HG03097 (cell line): Measurements from ENCODE around the gene RHOA.
"Not testable (repeated sequence)": the region's sequence is repeated elsewhere in the genome, so short reads cannot be mapped to it uniquely, and the experiment has no call there.

ENCODE experiments used
- ATAC-seq: cut with Tn5 transposase; IDR thresholded peaks from one replicate; pipeline ENCODE4 v1.9.1; 2021; ENCODE audit not compliant: unreplicated experiment, low FRiP score

RHOA gene

DNA sequence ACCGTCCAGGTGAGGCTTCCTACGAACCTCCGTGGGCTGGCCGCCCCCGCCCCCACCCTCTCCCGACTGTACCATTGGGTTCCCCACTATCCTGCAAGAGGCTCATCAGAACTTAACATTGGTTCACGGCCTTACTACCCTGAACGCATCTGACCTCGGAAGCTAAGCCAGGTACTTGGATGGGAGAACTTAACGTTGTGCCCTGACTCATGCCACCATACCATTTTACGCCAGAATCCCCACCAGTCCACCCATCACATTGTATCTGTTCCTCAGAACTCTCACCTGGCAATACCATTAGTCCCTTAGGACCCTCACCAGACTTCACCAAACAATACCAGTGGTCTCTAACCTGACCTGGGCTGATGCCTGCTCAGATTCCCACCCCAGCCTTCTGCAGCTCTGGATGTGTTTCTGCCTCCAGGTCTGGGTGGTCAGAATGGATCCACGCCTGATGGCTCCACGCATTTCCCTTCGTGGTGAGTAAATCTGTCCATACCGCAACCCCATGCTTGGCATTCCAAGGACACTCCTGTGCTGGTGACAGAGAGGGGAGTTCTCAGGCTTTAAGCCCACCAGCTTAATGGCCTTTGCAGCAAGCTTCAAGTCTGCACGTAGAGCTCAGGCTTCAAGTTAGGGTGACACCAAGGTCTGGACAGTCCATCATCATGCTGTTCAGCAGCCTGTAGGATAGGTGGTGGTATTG is 1.0 kb upstream of the RHOA start:
- ATAC-seq = no peak

DNA sequence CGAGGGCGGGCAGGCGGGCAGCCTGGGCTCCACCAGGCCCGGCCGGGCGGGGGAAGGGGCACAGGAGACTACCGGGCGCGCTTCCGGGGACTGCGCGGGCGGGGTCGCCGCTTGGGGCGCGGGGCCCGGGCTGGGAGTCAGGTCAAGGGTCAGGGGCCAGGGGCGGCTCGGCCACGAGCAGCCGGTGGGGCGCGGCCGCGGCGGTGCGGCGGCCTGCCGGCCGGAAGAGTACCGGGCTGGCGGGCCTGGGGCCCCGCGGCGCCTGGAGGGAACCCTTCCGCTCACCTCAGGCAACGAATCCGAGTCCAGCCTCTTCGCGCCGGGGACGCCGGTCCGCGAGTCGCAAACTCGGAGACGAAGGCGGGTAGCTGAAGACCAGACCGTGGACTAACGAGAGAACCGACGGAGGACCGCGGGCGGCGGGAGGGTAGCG is 225 bp downstream of the RHOA start:
- ATAC-seq = peak; percentile 28

DNA sequence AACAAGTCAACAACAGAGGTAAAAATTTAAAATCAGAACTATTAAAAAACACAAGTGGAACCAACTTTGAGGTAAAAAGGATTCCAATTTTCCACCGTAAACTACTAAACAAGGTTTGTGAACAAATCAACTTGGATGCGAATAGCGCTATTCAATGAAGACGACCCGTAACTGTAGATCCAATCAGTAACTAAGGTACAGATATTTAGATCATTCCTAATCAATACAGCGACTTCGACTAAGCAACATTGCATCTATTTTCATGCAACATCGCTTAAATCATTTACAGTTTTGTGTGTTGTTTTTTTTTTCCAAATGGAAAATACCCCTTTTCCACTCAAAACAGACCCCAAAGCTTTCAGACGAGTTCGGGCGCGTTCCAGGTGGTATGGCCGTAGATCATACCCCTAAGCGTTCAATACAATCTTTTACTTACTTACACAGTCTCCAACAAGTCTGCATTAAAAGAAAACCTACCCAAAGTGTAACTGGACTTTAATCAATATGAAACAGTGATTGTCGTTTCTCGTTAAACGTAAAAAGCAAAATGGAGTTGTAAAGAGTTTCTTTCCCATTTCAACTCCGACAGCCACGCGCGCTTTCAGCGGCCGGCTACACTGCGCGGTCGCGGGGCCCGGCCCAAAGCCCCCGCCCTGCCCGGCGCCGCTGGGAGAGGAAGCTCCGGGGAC is 786 bp downstream of the RHOA start:
- ATAC-seq = no peak

DNA sequence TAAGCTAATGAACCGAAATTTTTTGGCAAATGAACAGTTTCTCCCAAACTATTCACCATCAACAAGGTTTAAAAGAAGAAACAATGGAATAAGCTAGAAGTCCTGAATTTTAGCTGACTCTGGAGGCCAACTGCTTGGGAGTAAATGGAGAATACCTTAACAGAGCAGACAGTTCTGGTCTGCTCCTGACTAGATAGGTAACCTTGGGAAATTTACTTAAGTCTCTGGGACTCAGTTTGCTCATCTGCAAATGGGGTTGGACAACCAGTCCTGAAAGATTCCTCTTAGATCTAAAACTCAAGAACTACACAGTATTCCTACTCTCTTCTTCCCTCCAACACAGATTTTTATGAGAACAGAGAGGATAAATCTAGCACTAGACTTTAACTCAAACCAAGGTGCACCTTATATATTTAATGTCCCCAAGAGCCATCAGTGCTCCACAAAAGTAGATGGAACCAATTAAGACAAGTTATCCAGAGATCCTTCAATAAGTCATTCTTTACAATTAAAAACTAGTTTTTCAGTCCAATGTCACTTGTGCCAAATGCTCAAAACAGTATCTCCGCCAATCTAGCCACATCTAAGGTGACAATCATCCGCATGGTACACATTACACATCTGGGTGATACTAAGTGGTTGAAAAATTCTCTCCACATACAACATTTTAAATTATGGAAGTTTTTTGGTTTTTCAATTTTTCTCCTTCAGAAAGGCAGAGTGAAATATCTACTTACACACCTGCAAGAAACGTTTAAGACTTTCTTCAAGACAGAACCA is 1.5 kb downstream of the RHOA start:
- ATAC-seq = no peak

DNA sequence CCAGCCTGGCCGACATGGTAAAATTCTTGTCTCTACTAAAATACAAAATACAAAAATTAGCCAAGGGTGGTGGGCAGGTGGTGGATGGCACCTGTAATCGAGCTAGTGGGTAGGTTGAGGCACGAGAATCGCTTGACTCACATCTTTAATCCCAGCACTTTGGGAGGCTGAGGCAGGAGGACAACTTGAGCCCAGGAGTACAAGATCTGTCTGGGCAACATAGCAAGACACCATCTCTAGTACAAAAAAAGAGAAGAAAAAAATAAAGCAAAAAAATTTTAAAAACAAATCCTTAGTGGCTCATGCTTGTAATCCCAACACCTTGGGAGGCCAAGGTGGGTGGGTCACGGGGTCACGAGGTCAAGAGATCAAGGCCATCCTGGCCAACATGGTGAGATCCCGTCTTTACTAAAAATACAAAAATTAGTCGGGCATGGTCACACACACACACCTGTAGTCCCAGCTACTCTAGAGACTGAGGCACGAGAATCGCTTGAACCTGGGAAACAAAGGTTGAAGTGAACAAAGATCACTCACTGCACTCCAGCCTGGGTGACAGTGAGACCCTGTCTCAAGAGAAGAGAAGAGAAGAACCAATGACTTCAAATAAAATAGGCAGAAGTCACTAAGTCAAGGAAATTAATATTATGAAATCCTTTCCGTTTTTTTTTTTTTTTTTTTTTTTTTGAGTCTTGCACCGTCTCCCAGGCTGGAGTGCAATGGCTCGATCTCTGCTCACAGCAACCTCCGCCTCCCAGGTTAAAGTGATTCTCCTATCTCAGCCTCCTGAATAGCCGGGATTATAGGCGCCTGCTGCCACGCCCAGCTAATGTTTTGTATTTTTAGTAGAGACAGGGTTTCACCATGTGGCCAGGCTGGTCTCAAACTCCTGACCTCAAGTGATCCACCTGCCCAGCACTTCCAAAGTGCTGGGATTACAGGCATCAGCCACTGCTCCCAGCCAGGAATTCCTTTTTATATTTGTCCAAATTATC is 4.9 kb downstream of the RHOA start:
- no peak for ATAC-seq

DNA sequence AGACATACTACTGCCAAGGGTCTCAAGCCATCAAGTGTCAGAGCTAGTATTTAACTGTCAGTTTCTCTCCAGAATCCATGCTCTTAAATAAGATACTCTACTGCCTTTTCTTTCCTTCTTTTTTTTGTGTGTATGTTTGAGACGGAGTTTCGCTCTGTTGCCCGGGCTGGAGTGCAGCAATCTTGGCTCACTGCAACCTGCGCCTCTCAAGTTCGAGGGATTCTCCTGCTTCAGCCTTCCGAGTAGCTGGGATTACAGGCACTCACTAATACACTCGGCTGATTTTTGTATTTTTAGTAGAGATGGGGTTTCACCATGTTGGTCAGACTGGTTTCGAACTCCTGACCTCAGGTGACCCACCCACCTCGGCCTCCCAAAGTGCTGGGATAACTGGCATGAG is 6.2 kb downstream of the RHOA start:
- not testable (repeated sequence) for ATAC-seq

DNA sequence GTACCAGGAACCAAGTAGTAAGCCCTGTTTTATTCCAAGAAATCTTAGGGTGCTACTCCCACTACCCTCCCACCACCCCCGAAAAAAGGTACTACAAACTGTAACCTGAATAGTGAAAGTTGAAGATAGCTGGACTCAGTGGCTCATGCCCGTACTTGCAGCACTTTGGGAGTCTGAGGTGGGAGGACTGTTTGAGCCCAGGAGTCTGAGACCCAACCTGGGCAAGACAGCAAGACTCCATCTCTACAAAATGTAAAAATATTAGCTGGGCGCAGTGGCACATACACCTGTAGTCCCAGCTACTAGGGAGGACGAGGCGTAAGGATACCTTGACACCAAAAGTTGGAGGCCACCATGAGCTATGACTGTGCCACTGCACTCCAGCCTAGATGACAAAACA is 7.9 kb downstream of the RHOA start:
- ATAC-seq = no peak

DNA sequence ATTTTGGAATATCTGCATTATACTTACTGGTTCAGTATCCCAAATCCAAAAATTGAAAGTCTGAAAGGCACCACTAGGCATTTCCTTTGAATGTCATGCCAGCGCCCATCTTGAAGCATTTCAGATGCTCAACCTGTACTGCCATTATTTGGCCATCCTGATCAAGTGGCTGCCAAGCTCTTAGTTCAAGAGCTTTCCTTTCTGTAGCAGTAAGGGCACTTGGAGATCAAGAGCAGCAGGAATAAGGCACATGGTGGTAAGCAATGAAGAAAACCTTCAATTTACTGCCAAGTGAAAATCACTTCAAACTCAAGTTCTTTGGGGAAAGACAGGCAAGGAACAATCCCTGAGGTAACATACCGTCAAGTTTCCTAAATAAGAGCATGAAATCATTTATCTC is 10.0 kb downstream of the RHOA start:
- ATAC-seq = no peak

DNA sequence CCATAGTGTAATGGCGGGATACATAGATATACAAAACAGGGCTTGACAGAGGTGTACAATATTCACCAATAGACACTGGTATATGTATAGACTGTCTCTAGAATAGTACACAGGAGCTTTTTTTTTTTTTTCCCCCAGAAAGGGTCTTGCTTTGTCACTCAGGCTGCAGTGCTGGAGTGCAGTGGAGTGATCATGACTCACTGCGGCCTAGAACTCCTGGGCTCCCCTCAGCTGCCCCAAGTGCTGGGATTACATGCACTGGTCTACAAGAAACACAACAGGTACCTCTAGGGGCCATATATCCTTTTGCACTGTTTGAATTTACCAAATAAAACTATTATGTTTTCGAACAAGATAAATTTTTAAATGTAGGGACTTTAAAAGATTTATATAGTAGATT is 12.3 kb downstream of the RHOA start:
- no peak for ATAC-seq

DNA sequence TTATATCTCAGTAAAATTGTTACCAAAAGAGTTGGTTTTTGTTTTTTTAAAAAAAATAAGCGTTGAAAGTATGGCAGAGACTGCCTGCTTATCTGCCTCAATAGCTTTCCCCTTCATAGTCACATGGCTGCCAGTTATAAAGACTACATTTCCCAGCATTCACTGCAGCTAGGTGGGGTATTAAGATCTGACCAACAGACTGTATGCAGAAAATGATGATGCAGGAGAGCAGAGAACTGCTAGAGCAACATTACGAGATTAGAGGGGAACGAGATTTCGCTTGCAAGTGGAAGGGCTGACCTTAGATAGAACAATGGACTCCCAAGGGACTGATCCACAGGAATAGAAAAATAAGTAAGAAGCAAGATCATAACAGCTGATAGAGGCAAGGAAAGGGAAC is 14.3 kb downstream of the RHOA start:
- ATAC-seq = no peak

DNA sequence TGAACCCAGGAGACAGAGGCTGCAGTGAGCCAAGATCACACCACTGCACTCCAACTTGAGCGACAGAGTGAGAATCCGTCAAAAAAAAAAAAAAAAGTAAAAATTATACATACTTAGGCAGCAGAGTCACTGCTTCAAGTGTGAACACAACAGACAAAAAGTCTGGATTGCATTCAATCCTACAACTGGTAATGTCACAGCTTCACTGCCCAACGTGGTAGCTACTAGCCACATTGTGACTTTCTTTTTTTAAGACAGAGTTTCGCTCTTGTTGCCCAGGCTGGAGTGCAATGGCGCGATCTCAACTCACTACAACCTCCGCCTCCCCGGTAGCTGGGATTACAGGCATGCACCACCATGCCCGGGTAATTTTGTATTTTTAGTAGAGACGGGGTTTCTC is 20.5 kb downstream of the RHOA start:
- not testable (repeated sequence) for ATAC-seq

DNA sequence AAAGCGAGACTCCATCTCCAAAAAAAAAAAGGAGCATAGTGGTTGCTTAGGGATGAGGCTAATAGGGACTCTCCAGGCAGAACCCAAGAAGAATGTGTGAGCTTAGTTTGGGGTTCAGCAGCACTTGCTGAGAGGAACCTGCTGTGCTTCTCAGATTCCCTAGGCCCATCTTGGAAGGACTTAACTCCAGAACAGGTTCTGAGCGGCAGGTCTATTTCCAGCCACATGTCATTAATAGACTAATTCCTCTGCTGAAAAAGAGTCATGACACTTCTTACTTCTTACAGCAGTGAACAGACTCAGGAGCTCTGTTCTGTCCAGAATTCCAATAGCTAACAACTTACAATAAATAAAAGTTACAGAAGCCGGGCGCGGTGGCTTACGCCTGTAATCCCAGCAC is 22.5 kb downstream of the RHOA start:
- ATAC-seq = no peak

DNA sequence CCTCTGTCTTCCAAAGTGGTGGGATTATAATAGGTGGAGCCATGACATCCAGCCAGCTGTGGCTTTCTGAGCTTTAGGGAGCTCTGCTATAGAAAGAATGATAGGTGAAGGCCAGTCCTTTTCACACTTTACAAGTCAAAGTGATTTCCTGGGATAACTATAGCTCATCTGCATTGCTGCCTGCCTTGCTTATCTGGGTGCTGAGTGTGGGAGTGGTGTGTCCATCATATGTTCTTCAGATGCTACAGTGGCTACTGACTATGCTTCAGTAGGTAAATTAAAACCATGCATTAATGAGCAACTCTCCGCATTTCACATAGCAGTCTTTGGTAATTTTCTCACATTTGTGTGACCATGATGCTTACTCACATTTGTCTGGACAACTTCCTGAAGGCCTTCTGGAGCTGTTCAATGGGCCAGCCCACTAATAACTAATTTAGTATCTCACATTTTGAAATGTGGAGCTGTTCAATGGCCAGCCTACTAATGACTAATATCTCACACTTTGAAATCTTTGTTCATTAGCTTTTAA is 23.4 kb downstream of the RHOA start:
- no peak for ATAC-seq

DNA sequence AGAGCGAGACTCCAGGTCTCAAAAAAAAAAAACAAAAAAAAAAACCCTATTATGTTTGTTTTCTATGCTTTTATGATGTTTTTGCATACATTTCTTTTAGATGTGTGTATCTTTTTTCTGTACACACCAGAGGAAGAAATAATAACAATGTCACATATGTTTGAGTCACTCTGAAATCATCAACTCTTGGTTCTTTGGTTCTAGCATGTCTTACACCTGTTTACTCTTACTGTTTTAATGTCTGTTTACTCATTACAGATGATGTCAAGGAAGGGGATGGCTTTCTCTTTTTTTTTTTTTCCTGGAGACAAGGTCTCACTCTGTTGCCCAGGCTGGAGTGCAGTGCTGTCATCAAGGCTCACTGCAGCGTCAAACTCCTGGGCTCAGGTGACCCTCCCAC is 24.1 kb downstream of the RHOA start:
- no peak for ATAC-seq

DNA sequence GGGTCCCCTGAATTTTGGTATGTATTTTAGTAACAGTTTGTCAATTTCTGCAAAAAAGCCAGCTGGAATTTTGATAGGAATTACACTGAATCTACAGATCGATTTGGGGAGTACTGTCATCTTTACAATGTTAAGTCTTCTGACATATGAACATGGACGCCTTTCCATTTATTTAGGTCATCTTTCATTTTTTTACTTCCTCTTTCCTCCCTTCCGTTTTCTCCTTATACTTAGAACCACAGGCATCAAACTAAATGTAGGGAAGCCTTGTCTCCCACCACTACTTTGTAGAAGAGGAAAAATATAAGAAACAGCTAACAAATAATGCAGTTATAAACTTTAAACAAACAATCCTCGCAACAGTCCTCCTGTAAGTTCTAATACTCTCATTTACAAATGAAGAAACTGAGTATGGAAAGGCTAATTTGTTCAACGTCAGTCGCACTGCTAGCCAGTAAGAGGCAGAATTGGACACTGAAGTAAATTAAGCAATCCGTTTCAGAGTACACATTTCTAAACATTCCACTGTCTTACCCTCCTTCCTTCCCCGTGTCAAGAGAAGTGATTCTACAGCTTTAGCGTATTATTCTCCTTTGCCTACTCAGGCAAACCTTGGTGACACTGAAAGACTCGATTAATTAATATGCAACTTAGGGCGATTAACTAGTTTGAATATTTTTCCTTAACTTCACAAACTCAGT is 25.6 kb downstream of the RHOA start:
- no peak for ATAC-seq

DNA sequence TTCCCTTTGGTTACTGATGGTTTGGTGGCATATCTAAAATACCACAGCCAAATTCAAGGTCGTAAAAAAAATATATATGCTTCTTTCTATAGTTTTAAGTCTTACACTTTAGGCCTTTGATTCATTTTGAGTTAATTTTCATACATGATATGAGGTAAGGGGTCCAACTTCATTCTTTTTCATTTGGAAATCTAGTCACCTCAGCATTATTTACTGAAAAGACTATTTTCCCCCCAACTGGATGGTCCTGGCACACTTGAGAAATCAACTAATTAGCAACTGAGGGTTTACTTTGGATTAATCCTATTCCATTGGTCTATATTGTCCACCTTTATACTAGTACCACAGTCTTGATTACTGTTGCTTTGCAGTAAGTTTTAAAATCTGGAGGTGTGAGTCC is 26.2 kb downstream of the RHOA start:
- ATAC-seq = no peak

DNA sequence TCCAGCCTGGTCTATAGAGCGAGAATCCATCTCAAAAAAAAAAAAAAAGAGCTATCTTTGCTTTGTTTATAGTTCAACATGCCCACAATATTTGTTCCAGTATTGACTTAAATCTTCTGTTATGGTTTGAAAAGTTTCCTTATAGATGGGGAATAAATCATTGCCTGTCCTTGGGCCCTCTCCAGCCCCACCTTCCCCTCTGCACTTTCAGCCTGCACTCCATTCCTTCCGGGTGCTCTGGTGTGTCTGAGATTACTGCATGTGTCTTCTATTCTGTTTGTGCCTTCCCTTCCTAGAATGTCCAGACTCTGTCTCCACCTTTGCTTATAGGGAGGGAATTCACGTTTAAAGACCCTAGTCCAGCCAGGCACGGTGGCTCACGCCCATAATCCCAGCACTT is 28.4 kb downstream of the RHOA start:
- no peak for ATAC-seq

DNA sequence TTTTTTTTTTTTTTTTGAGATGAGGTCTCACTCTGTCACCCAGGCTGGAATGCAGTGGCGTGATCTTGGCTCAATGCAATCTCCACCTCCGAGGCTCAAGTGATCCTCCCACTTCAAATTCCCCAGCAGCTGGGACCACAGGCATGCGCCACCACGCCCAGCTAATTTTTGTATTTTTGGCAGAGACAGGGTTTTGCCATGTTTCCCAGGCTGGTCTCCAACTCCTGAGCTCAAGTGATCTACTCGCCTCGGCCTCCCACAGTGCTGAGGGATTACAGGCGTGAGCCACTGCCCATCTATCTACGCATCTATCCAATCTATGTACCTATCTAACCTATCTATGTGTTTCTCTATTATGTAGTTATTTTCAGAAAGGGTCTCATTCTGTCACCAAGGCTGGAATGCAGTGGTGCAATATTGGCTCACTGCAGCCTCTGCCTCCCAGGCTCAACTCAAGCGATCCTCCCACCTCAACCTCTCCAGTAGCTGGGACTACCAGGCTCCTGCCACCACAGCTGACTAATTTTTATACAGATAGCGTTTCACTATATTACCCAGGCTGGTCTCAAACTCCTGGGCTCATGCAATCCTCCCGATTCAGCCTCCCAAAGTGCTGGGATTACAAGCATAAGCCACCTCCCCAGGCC is 33.4 kb downstream of the RHOA start:
- ATAC-seq = no peak

DNA sequence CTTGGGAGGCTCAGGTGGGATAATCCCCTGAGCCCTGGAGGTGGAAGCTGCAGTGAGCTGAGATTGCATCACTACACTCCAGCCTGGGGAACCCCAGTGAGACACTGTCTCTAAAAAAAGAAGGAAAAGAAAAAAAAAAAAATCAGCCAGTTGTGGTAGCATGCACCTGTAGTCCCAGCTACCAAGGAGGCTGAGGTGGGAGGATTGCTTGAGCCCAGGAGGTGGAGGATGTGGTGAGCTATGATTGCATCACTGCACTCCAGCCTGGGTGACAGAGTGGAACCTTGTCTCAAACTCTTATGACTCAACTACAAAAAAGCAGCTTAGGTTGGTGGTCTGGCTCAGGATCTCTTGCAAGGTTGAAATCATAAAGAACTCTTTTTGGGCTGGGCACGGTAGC is 34.3 kb downstream of the RHOA start:
- no peak for ATAC-seq
